ENCODE measurements around the gene CHI3L2.

The CHI3L2 gene

DNA sequence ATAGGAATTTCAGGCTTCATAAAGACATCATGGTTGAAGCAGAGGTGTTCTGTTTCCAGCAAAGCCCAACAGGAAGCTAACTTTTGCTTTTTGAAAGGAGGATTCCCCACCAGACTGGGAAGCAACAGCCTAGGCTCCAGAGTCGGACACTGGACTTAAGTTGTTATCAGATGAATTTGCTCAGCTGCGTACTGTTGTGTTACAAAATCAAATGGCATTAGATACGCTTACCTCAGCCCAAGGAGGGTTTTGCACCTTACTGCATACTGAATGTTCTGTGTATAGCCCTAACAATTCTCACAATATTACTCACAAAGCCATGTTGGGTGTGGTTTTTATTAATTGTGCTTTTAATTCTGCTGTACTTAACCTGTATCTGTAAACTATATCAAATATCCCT is 62.6 kb downstream of the CHI3L2 start:
- DNase-seq (ENCODE audit: extremely low read depth in 1 of 2, low read depth in 1 of 2), result no peak

DNA sequence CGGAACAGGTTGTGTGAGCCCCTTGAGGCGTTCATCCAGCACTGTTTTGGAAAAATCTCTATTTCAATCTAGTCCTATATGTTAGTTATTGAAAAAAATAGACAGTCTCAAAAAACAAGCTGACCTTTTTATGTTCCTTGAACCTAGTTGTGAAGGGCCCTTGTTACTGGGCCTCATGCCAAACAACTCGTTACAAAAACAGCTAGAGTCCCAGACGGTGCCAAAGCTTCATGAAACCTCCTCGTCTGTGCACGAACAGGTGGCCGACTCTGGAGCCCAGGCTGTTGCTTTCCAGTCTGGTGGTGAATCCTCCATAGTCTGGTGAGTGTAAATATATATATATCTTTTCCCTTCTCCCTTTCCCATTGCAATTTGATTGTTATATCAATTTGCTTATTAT is 63.1 kb downstream of the CHI3L2 start, which contains the start of gene CHIA:
TSS of gene CHIA (plus strand) at position 222 of the 400 bp plus-strand sequence. CDS start 19,617 bp downstream, outside the sequence.
- no peak for DNase-seq (ENCODE audit: extremely low read depth in 1 of 2, low read depth in 1 of 2)
